ENCODE results near the gene PPP2R2B. TPM values are rescaled to one million over a fixed set of nuclear protein-coding genes. Genes with fewer than 3 reads are reported as not detected.
"Not testable (repeated sequence)": the region's sequence is repeated elsewhere in the genome, so short reads cannot be mapped to it uniquely, and the experiment has no call there.

The PPP2R2B gene
- total and polyA plus RNA-seq, 2 donors (not counting 3 experiments of a cell fraction or from before 2014, with no cell fraction given), result not detected

GRCh38 chr5:146560205-146560812 lies 318.2 kb downstream of the PPP2R2B start:
- no peak overlapping the region for H3K27ac ChIP-seq (ENCODE audit: insufficient read depth, low read depth, low read length)
- H3K9ac ChIP-seq (replicated peaks; ENCODE audit: extremely low read depth, insufficient read depth, low read length), result no peak overlapping the region
- BruUV-seq (replicated peaks), result no TSS peak
- no peaks in the 10 kb centered on the region for H3K4me1 ChIP-seq (ENCODE audit: control insufficient read depth, extremely low read depth, insufficient read depth, low read length)
- no peaks in the 10 kb centered on the region for H3K79me2 ChIP-seq (ENCODE audit: control insufficient read depth, insufficient read depth, low read length)
- H2AFZ ChIP-seq (ENCODE audit: low read depth, low read length), result no peak overlapping the region
- no peaks in the 10 kb centered on the region for H3K9me1 ChIP-seq (replicated peaks; ENCODE audit: control insufficient read depth, extremely low read depth, insufficient read depth, low read length)
- no peak for TF ChIP-seq FOS (IDR thresholded peaks at IDR 0.05; ENCODE audit: borderline replicate concordance, insufficient read depth, low read length)
- no peak for TF ChIP-seq EZH2 (IDR thresholded peaks at IDR 0.05; ENCODE audit: borderline replicate concordance, low read depth, low read length, severe bottlenecking)
- no peak for TF ChIP-seq GATA2 (IDR thresholded peaks at IDR 0.05; ENCODE audit: insufficient read depth, insufficient read length, low read depth, low read length)
- no peak for TF ChIP-seq MYC (IDR thresholded peaks at IDR 0.05; ENCODE audit: low read depth, low read length)
- no peak for TF ChIP-seq POLR2A (IDR thresholded peaks at IDR 0.05; ENCODE audit: low read depth, low read length)
- no peak for TF ChIP-seq CTCF (IDR thresholded peaks at IDR 0.05; ENCODE audit: extremely low read depth in 1 of 2, insufficient read depth in 1 of 2, low read depth in 1 of 2, low read length in 2 of 2)
- no peak for TF ChIP-seq JUN (IDR thresholded peaks at IDR 0.05; ENCODE audit: borderline replicate concordance, insufficient read depth, insufficient read length, low read depth)
- TF ChIP-seq POLR2AphosphoS5 (IDR thresholded peaks at IDR 0.05; ENCODE audit: insufficient read depth, low read depth, low read length), result no peak
- no peak for TF ChIP-seq MAX (IDR thresholded peaks at IDR 0.05; ENCODE audit: insufficient read depth, insufficient read length)
- intact Hi-C loops (cut with micrococcal nuclease), result no loop called here
- DNase-seq (ENCODE audit: low read depth, low spot score) (no peak), FAIRE-seq (no peak)
- peaks cover 0 to 3% of the 10 kb centered on the region in 2 experiments for H3K27me3 ChIP-seq (ENCODE audit: control insufficient read depth in 2 of 2, insufficient read depth in 2 of 2, low read length in 2 of 2)
- H3K36me3 ChIP-seq (ENCODE audit: control insufficient read depth in 2 of 2, extremely low read depth in 1 of 2, insufficient read depth in 2 of 2, low read length in 2 of 2), result no peaks in the 10 kb centered on the region
- no peaks in the 10 kb centered on the region for H4K20me1 ChIP-seq (replicated peaks; ENCODE audit: control insufficient read depth, extremely low read depth, insufficient read depth, low read length)
- ChIA-PET POLR2A (no interaction called here), CTCF (interaction anchor here (2.6 kb wide), 1 partner anchor 628 kb away, joined by 8 read pairs; no protein-coding TSS in a partner anchor)
- no peaks in the 10 kb centered on the region for H3K9me3 ChIP-seq (replicated peaks; ENCODE audit: control insufficient read depth, insufficient read depth, low read length)
- H3K4me2 ChIP-seq (ENCODE audit: insufficient read depth, low read length), result no peak overlapping the region
- dilution Hi-C loops (cut with MboI; ENCODE audit: extremely low pct_ligation_motif_present, low sequenced_read_pairs), result no loop called here
- no peak overlapping the region for H3K4me3 ChIP-seq (replicated peaks in 1 of 3; ENCODE audit: insufficient read depth in 1 of 3, low read depth in 1 of 3, low read length in 3 of 3)

- dilution Hi-C loops (cut with MboI; ENCODE audit: extremely low pct_ligation_motif_present, low sequenced_read_pairs); H3K9me3 ChIP-seq (replicated peaks; ENCODE audit: control insufficient read depth, insufficient read depth, low read length); H3K4me3 ChIP-seq (replicated peaks in 1 of 3; ENCODE audit: insufficient read depth in 1 of 3, low read depth in 1 of 3, low read length in 3 of 3); FAIRE-seq; H3K36me3 ChIP-seq (ENCODE audit: control insufficient read depth in 2 of 2, extremely low read depth in 1 of 2, insufficient read depth in 2 of 2, low read length in 2 of 2); BruUV-seq (replicated peaks); H3K27me3 ChIP-seq (ENCODE audit: control insufficient read depth in 2 of 2, insufficient read depth in 2 of 2, low read length in 2 of 2); H3K27ac ChIP-seq (ENCODE audit: insufficient read depth, low read depth, low read length); H2AFZ ChIP-seq (ENCODE audit: low read depth, low read length); H4K20me1 ChIP-seq (replicated peaks; ENCODE audit: control insufficient read depth, extremely low read depth, insufficient read depth, low read length); intact Hi-C loops (cut with micrococcal nuclease); CTCF ChIA-PET; H3K4me2 ChIP-seq (ENCODE audit: insufficient read depth, low read length); DNase-seq (ENCODE audit: low read depth, low spot score); H3K79me2 ChIP-seq (ENCODE audit: control insufficient read depth, insufficient read depth, low read length); H3K4me1 ChIP-seq (ENCODE audit: control insufficient read depth, extremely low read depth, insufficient read depth, low read length); POLR2A ChIA-PET; H3K9me1 ChIP-seq (replicated peaks; ENCODE audit: control insufficient read depth, extremely low read depth, insufficient read depth, low read length); H3K9ac ChIP-seq (replicated peaks; ENCODE audit: extremely low read depth, insufficient read depth, low read length): not testable (repeated sequence)
These were observed 321.7 kb downstream of the PPP2R2B start for GRCh38 chr5:146556884-146557283.
